GM15510 (cell line): ENCODE data around the gene GLDC.

ENCODE experiments used
- POLR2A ChIP-seq: IDR thresholded peaks from 3 replicates; pipeline ENCODE4 v1.6.1; 2011; ENCODE audit warnings: borderline replicate concordance; ENCODE audit not compliant: insufficient read length; ENCODE audit errors: extremely low read depth

GLDC gene

GRCh38 chr9:6609497-6610016, 36.0 kb downstream of the GLDC start:
- TF ChIP-seq POLR2A, result no peak

GRCh38 chr9:6605202-6605601, 40.3 kb downstream of the GLDC start:
- no peak for TF ChIP-seq POLR2A

GRCh38 chr9:6600426-6600825, 45.1 kb downstream of the GLDC start:
- no peak for TF ChIP-seq POLR2A

GRCh38 chr9:6600006-6600405, 45.5 kb downstream of the GLDC start:
- TF ChIP-seq POLR2A, result no peak

- no peak for TF ChIP-seq POLR2A
These were observed 47.2 kb downstream of the GLDC start for GRCh38 chr9:6598249-6598725.

GRCh38 chr9:6592791-6593190, 52.7 kb downstream of the GLDC start:
- TF ChIP-seq POLR2A, result no peak

- TF ChIP-seq POLR2A, result no peak
These were observed 53.3 kb downstream of the GLDC start for GRCh38 chr9:6592231-6592630.

GRCh38 chr9:6590772-6591384, 54.7 kb downstream of the GLDC start:
- no peak for TF ChIP-seq POLR2A

GRCh38 chr9:6590334-6590733, 55.2 kb downstream of the GLDC start:
- no peak for TF ChIP-seq POLR2A

- no peak for TF ChIP-seq POLR2A
These were observed 60.5 kb downstream of the GLDC start for GRCh38 chr9:6584881-6585597.

GRCh38 chr9:6581253-6581652, 64.3 kb downstream of the GLDC start:
- TF ChIP-seq POLR2A, result no peak

- no peak for TF ChIP-seq POLR2A
These were observed 65.9 kb downstream of the GLDC start for GRCh38 chr9:6579613-6580012.

GRCh38 chr9:6576987-6577386, 68.5 kb downstream of the GLDC start:
- no peak for TF ChIP-seq POLR2A

GRCh38 chr9:6575324-6576034, 70.0 kb downstream of the GLDC start:
- TF ChIP-seq POLR2A, result no peak

GRCh38 chr9:6567140-6567591, 78.4 kb downstream of the GLDC start:
- TF ChIP-seq POLR2A, result no peak
